Measurements from ENCODE around the gene MTHFR. TPM values are rescaled to one million over a fixed set of nuclear protein-coding genes. Genes with fewer than 3 reads are reported as not detected.

MTHFR gene
- total and polyA plus RNA-seq, 2 of the 8 experiments (the other 6 are each of a cell fraction or from before 2014, with no cell fraction given): 8.7 to 18.5 TPM

GRCh38 chr1:11736746-11737639, 68.8 kb downstream of the MTHFR start (continued):
- TF ChIP-seq BRCA1 (IDR thresholded peaks at IDR 0.05; ENCODE audit: low read depth, low read length) (no peak), E2F6 (IDR thresholded peaks at IDR 0.05) (peak; percentile 27; the same call in 1 of the 2 replicates), EGR1 (IDR thresholded peaks at IDR 0.05; ENCODE audit: borderline replicate concordance, low read depth, low read length) (peak; percentile 74; the same call in 1 of the 2 replicates), SIN3A (conservative IDR thresholded peaks at IDR 0.05 in 1 of 2, IDR thresholded peaks at IDR 0.05 in 1 of 2; ENCODE audit: low read depth in 1 of 2, low read length in 2 of 2) (no peak; a peak in 1 of 4 replicates), CHD7 (IDR thresholded peaks at IDR 0.05; ENCODE audit: insufficient replicate concordance, low read length) (no peak), CEBPB (IDR thresholded peaks at IDR 0.05; ENCODE audit: low read depth, low read length) (no peak; the same call in 1 of the 2 replicates), ZNF274 (IDR thresholded peaks at IDR 0.05; ENCODE audit: borderline replicate concordance, extremely low read depth, low read length) (no peak), RXRA (IDR thresholded peaks at IDR 0.05; ENCODE audit: insufficient read depth, low read depth, low read length) (no peak), YY1 (IDR thresholded peaks at IDR 0.05; ENCODE audit: low read depth, low read length) (peak; percentile 99)

Measured in H1 (cell line).